Measurements from ENCODE around the gene SNRNP70. TPM values are rescaled to one million over a fixed set of nuclear protein-coding genes. Genes with fewer than 3 reads are reported as not detected.
"Not testable (repeated sequence)": the region's sequence is repeated elsewhere in the genome, so short reads cannot be mapped to it uniquely, and the experiment has no call there.

The SNRNP70 gene
- total RNA-seq (2014; rRNA removed; shearing (Covaris generic)) = 392 and 446 TPM in 2 replicates
- 181 and 198 TPM in 2 replicates for total RNA-seq (2022)
- Bru-seq, nascent RNA = percentile 81 among the genes with signal in this experiment
- BruChase-seq, experiment 1, labeled RNA remaining after a 6-hour chase = percentile 82 among the genes with signal in this experiment
- BruChase-seq, experiment 2, labeled RNA remaining after a 2-hour chase = percentile 83 among the genes with signal in this experiment
- long read RNA-seq, transcript SNRNP70-203 (3 exons, 3,221 nt) = minor isoform, 27 of 336 reads
- long read RNA-seq, transcript SNRNP70-206 (10 exons, 1,574 nt) = major isoform, 145 of 336 reads
- long read RNA-seq, transcript SNRNP70-201 (10 exons, 1,603 nt) = minor isoform, 54 of 336 reads
- long read RNA-seq, partial matches to known transcripts = 56 of 336 reads
- long read RNA-seq, other reads (novel, unspliced or antisense) = 54 of 336 reads

GRCh38 chr19:49085020-49085867, at the start of gene SNRNP70:
Gene SNRNP70, plus strand, starts transcription at chr19:49085451. Its CDS starts 964 bp downstream, at chr19:49086415.
- intact Hi-C loops (cut with micrococcal nuclease; ENCODE audit: unreplicated experiment) = no loop called here
- ChIA-PET POLR2A (no interaction called here), CTCF (ENCODE audit: unreplicated experiment) (no interaction called here)
- Histone ChIP-seq H2AFZ (ENCODE audit: low read length) (peak within 1 kb of the TSS; percentile 92), H3K4me2 (ENCODE audit: low read length) (peak within 1 kb of the TSS; percentile 100), H3K4me1 (ENCODE audit: insufficient read depth, low read length, poor library complexity, severe bottlenecking) (peaks cover 21% of the 10 kb centered on the region), H3K9me2 (ENCODE audit: insufficient read depth, low read length) (no peaks in the 10 kb centered on the region), H3K79me2 (ENCODE audit: insufficient read depth, low read depth, low read length) (peaks cover 48% of the 10 kb centered on the region), H3K36me3 (ENCODE audit: insufficient read depth, low read length) (peaks cover 40% of the 10 kb centered on the region), H3K9me3 (ENCODE audit: low read length) (no peaks in the 10 kb centered on the region), H3K27ac (ENCODE audit: low read depth, low read length, poor library complexity, severe bottlenecking) (peak within 1 kb of the TSS; percentile 68), H4K20me1 (ENCODE audit: insufficient read depth, low read length) (peaks cover 24% of the 10 kb centered on the region), H3K4me3 (ENCODE audit: low read depth, low read length, poor library complexity, severe bottlenecking) (peak within 1 kb of the TSS; percentile 98)
- no TSS peak for BruUV-seq (replicated peaks)
- DNase-seq (ENCODE audit: low spot score) = peak; percentile 100
- TF ChIP-seq EZH2phosphoT487 (IDR thresholded peaks at IDR 0.05; ENCODE audit: borderline replicate concordance, low read depth, low read length) (no peak), CTCF (conservative IDR thresholded peaks at IDR 0.05; ENCODE audit: low read length) (0 out of 2 replicates have a peak, but pooled peaks have one; percentile 14)

GRCh38 chr19:49036815-49037214, 48.4 kb upstream of the SNRNP70 start, which contains the start of gene CGB1:
Gene CGB1, minus strand, starts transcription at chr19:49036895. Its CDS starts 184 bp downstream, at chr19:49036711.
- intact Hi-C loops (cut with micrococcal nuclease; ENCODE audit: unreplicated experiment) = not testable (repeated sequence)

GRCh38 chr19:49038111-49038510, 47.1 kb upstream of the SNRNP70 start:
- H3K27ac ChIP-seq (ENCODE audit: low read depth, low read length, poor library complexity, severe bottlenecking); H3K36me3 ChIP-seq (ENCODE audit: insufficient read depth, low read length); H3K9me2 ChIP-seq (ENCODE audit: insufficient read depth, low read length); DNase-seq (ENCODE audit: low spot score); POLR2A ChIA-PET; H3K9me3 ChIP-seq (ENCODE audit: low read length); H2AFZ ChIP-seq (ENCODE audit: low read length); intact Hi-C loops (cut with micrococcal nuclease; ENCODE audit: unreplicated experiment); BruUV-seq (replicated peaks); H4K20me1 ChIP-seq (ENCODE audit: insufficient read depth, low read length); H3K4me2 ChIP-seq (ENCODE audit: low read length); H3K4me3 ChIP-seq (ENCODE audit: low read depth, low read length, poor library complexity, severe bottlenecking); CTCF ChIA-PET (ENCODE audit: unreplicated experiment); H3K4me1 ChIP-seq (ENCODE audit: insufficient read depth, low read length, poor library complexity, severe bottlenecking); H3K79me2 ChIP-seq (ENCODE audit: insufficient read depth, low read depth, low read length): not testable (repeated sequence)

More at GRCh38 chr19:49036815-49037214, 48.4 kb upstream of the SNRNP70 start, which contains the start of gene CGB1:
- H3K4me2 ChIP-seq (ENCODE audit: low read length); H3K9me3 ChIP-seq (ENCODE audit: low read length); H3K27ac ChIP-seq (ENCODE audit: low read depth, low read length, poor library complexity, severe bottlenecking); H3K9me2 ChIP-seq (ENCODE audit: insufficient read depth, low read length); H4K20me1 ChIP-seq (ENCODE audit: insufficient read depth, low read length); H3K79me2 ChIP-seq (ENCODE audit: insufficient read depth, low read depth, low read length); H3K4me1 ChIP-seq (ENCODE audit: insufficient read depth, low read length, poor library complexity, severe bottlenecking); CTCF ChIA-PET (ENCODE audit: unreplicated experiment); H3K4me3 ChIP-seq (ENCODE audit: low read depth, low read length, poor library complexity, severe bottlenecking); POLR2A ChIA-PET; BruUV-seq (replicated peaks); H2AFZ ChIP-seq (ENCODE audit: low read length); H3K36me3 ChIP-seq (ENCODE audit: insufficient read depth, low read length): not testable (repeated sequence)
- TF ChIP-seq CTCF (conservative IDR thresholded peaks at IDR 0.05; ENCODE audit: low read length) = peak; percentile 81
- peak; percentile 66 for DNase-seq (ENCODE audit: low spot score)

- H4K20me1 ChIP-seq (ENCODE audit: insufficient read depth, low read length); H3K79me2 ChIP-seq (ENCODE audit: insufficient read depth, low read depth, low read length); intact Hi-C loops (cut with micrococcal nuclease; ENCODE audit: unreplicated experiment); DNase-seq (ENCODE audit: low spot score); H3K36me3 ChIP-seq (ENCODE audit: insufficient read depth, low read length); H3K4me1 ChIP-seq (ENCODE audit: insufficient read depth, low read length, poor library complexity, severe bottlenecking); H3K4me2 ChIP-seq (ENCODE audit: low read length); H3K4me3 ChIP-seq (ENCODE audit: low read depth, low read length, poor library complexity, severe bottlenecking); H3K9me3 ChIP-seq (ENCODE audit: low read length); H2AFZ ChIP-seq (ENCODE audit: low read length); H3K27ac ChIP-seq (ENCODE audit: low read depth, low read length, poor library complexity, severe bottlenecking); BruUV-seq (replicated peaks); POLR2A ChIA-PET; H3K9me2 ChIP-seq (ENCODE audit: insufficient read depth, low read length); CTCF ChIA-PET (ENCODE audit: unreplicated experiment): not testable (repeated sequence)
Observed at GRCh38 chr19:49038557-49039276, 46.5 kb upstream of the SNRNP70 start.
